ENCODE measurements around the gene PRKD2.

GRCh38 chr19:46646402-46646801, 70.5 kb downstream of the PRKD2 start:
- TF ChIP-seq GATA2 (IDR thresholded peaks at IDR 0.05; ENCODE audit: low read depth, low read length) (no peak), GATA3 (IDR thresholded peaks at IDR 0.05; ENCODE audit: low read depth, low read length) (no peak)
